Transverse colon (tissue), 4 donors: ENCODE results near the gene COTL1. TPM values are rescaled to one million over a fixed set of nuclear protein-coding genes. Genes with fewer than 3 reads are reported as not detected.

Experiments
- DNase-seq: peaks from one replicate; pipeline ENCODE4 v3.0.0-alpha.2; 2019
- H3K27ac ChIP-seq, 4 donors: fragments of 200-600 bp; sonication (generic); 2 replicates each; pipeline ENCODE4 v1.5.1; 2016 to 2018; ENCODE audit warnings: inconsistent platforms in 4 of 4
- H3K27me3 ChIP-seq: fragments of 200-600 bp; sonication (generic); 2 replicates; pipeline ENCODE4 v1.5.1; 2017; ENCODE audit warnings: inconsistent platforms
- H3K36me3 ChIP-seq, 4 donors: fragments of 200-600 bp; sonication (generic); 2 replicates each; pipeline ENCODE4 v1.5.1; 2017 to 2019; ENCODE audit warnings: inconsistent platforms in 4 of 4
- H3K4me1 ChIP-seq, 4 donors: fragments of 200-600 bp; sonication (generic); 2 replicates each; pipeline ENCODE4 v1.5.1; 2017 to 2020; ENCODE audit warnings: inconsistent platforms in 4 of 4
- H3K4me3 ChIP-seq, 4 donors: fragments of 200-600 bp; sonication (generic); 1 replicate in 1 of 4; 2 replicates in 3 of 4; pipeline versions ENCODE4 v1.5.1 to v1.6.1; 2017 to 2019; ENCODE audit warnings: inconsistent platforms in 4 of 4
- H3K9me3 ChIP-seq, 2 donors: fragments of 200-600 bp; sonication (generic); 2 replicates each; pipeline ENCODE4 v1.5.1; 2017 to 2019; ENCODE audit warnings: inconsistent platforms in 2 of 2
- CTCF ChIP-seq, 5 experiments: fragments of 200-600 bp in 3 of 5; fragments of 450-650 bp in 2 of 5; sonication (generic) in 3 of 5; IDR thresholded peaks; 1 replicate in 2 of 5; 2 replicates in 3 of 5; pipeline ENCODE4 v1.5.1; 2016 to 2017; ENCODE audit warnings: antibody characterized with exemption in 5 of 5, inconsistent platforms in 3 of 5, mild to moderate bottlenecking in 2 of 5, moderate library complexity in 1 of 5
- EP300 ChIP-seq: sonication (generic); formaldehyde crosslinking; IDR thresholded peaks from one replicate; pipeline ENCODE4 v1.6.1; 2017; ENCODE audit warnings: antibody characterized with exemption, low read depth
- POLR2A ChIP-seq: fragments of 450-650 bp; IDR thresholded peaks from one replicate; pipeline ENCODE4 v1.6.1; 2016; ENCODE audit warnings: antibody characterized with exemption, mild to moderate bottlenecking, moderate library complexity
- POLR2AphosphoS5 ChIP-seq, 3 donors: sonication (generic); formaldehyde crosslinking; IDR thresholded peaks; one replicate each; pipeline ENCODE4 v1.6.1; 2016; ENCODE audit warnings: antibody characterized with exemption in 3 of 3
- WGBS, 2 donors: methylation state at CpG; one replicate each; pipeline ENCODE4 v1.1.5; 2018; ENCODE audit warnings: low coverage in 1 of 2; 5-methylcytosine and 5-hydroxymethylcytosine counted together
- in situ Hi-C, 4 donors: fragments of 200-750 bp; cut with MboI; loops; one replicate each; pipeline versions ENCODE4 v1.15.0 to v1.15.1; 2017; ENCODE audit warnings: low sequenced_read_pairs in 3 of 4, low pct_ligation_motif_present in 1 of 4, low pct_unique_long_range_greater_than_20kb in 1 of 4
- intact Hi-C: fragments of 100-400 bp; cut with DNase I; formaldehyde crosslinking; loops from one replicate; pipeline ENCODE4 v1.15.1; 2023; ENCODE audit warnings: low total_unique reads
- total RNA-seq, 4 donors: library from RNA; depleted of rRNA; stranded (reverse); fragments of >200 nt; gene quantifications; one replicate each; pipeline ENCODE4 v1.1.0, GENCODE V29; 2016

The COTL1 gene
- total RNA-seq, 4 donors from 2014 or later: 31.1 to 78.9 (median 47.9) TPM

- TF ChIP-seq CTCF (IDR thresholded peaks at IDR 0.05): no peak
- TF ChIP-seq POLR2A: no peak
- TF ChIP-seq POLR2AphosphoS5 (IDR thresholded peaks at IDR 0.05): no peak
- no peak for TF ChIP-seq EP300
- 69 to 79% methylated on average over 4 to 7 of the region's 7 CpGs for WGBS, 2 donors
- in situ Hi-C loops: no loop called here
- Histone ChIP-seq H3K4me3 (no peak overlapping the region), H3K27me3 (no peaks in the 10 kb centered on the region), H3K27ac (no peak overlapping the region), H3K9me3 (no peaks in the 10 kb centered on the region), H3K4me1 (peaks cover 0 to 14% (median 9%) of the 10 kb centered on the region in 4 donors), H3K36me3 (no peaks in the 10 kb centered on the region)
- no peak for DNase-seq
- intact Hi-C loops: no loop called here
Measured at GRCh38 chr16:84541999-84542817, 75.7 kb downstream of the COTL1 start.

- in situ Hi-C loops: no loop called here
- intact Hi-C loops: no loop called here
- Histone ChIP-seq H3K4me1 (peaks cover 0 to 14% (median 9%) of the 10 kb centered on the region in 4 donors), H3K4me3 (no peak overlapping the region), H3K27me3 (no peaks in the 10 kb centered on the region), H3K27ac (no peak overlapping the region), H3K36me3 (no peaks in the 10 kb centered on the region), H3K9me3 (no peaks in the 10 kb centered on the region)
- WGBS, 2 donors: 100% methylated on average over 4 of the region's 4 CpGs; no CpG with 5 or more reads in 1 of the 2 donors
- TF ChIP-seq CTCF (IDR thresholded peaks at IDR 0.05) (no peak), POLR2A (no peak), POLR2AphosphoS5 (IDR thresholded peaks at IDR 0.05) (no peak), EP300 (no peak)
- DNase-seq: no peak
Measured at GRCh38 chr16:84540194-84540593, 77.7 kb downstream of the COTL1 start.

- intact Hi-C loops (no loop called here), in situ Hi-C loops (no loop called here)
- WGBS, 2 donors: 85 to 93% methylated on average over 4 to 6 of the region's 6 CpGs
Measured at GRCh38 chr16:84538222-84538840, 79.5 kb downstream of the COTL1 start.

More at GRCh38 chr16:84538222-84538840, 79.5 kb downstream of the COTL1 start:
- Histone ChIP-seq H3K9me3 (no peaks in the 10 kb centered on the region), H3K36me3 (no peaks in the 10 kb centered on the region), H3K4me1 (no peaks in the 10 kb centered on the region), H3K4me3 (no peak overlapping the region), H3K27me3 (no peaks in the 10 kb centered on the region), H3K27ac (no peak overlapping the region)
- TF ChIP-seq CTCF (IDR thresholded peaks at IDR 0.05) (no peak), EP300 (no peak), POLR2A (no peak), POLR2AphosphoS5 (IDR thresholded peaks at IDR 0.05) (no peak)
- no peak for DNase-seq
